HG02763 (cell line): ENCODE measurements around the gene TMEM214.
A peak's percentile ranks its signal among the peaks of the same experiment; 100 is the strongest.

ENCODE experiments used
- ATAC-seq: cut with Tn5 transposase; IDR thresholded peaks from one replicate; pipeline ENCODE4 v1.9.1; 2021; ENCODE audit warnings: mild to moderate bottlenecking, moderate library complexity; ENCODE audit not compliant: unreplicated experiment

TMEM214 gene, protein sequence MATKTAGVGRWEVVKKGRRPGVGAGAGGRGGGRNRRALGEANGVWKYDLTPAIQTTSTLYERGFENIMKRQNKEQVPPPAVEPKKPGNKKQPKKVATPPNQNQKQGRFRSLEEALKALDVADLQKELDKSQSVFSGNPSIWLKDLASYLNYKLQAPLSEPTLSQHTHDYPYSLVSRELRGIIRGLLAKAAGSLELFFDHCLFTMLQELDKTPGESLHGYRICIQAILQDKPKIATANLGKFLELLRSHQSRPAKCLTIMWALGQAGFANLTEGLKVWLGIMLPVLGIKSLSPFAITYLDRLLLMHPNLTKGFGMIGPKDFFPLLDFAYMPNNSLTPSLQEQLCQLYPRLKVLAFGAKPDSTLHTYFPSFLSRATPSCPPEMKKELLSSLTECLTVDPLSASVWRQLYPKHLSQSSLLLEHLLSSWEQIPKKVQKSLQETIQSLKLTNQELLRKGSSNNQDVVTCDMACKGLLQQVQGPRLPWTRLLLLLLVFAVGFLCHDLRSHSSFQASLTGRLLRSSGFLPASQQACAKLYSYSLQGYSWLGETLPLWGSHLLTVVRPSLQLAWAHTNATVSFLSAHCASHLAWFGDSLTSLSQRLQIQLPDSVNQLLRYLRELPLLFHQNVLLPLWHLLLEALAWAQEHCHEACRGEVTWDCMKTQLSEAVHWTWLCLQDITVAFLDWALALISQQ

GRCh38 chr2:27032495-27033252 lies at the start of gene TMEM214:
Gene TMEM214 (plus strand): TSS chr2:27032965. CDS start chr2:27033016, 51 bp downstream.
- peak; percentile 90 for ATAC-seq

DNA sequence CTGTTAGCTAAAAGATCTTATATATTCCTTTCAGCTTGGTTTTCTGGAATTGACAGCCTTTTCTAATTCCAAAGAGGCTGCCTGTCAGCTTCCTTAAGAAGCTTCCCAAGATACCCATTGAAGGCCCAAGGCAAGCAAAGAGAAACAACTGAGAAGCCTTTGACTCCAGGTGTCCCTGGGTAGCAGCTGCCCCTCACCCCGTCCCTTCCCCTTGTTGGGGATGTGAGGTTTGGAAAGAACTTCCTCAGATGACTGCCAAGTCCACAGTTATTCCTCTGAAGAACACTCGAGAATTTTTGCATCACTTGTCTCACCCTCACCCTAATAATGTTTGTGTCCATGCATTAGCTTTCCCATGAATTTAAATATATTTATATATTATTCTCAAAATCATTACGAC lies 49.0 kb upstream of the TMEM214 start:
- no peak for ATAC-seq

DNA sequence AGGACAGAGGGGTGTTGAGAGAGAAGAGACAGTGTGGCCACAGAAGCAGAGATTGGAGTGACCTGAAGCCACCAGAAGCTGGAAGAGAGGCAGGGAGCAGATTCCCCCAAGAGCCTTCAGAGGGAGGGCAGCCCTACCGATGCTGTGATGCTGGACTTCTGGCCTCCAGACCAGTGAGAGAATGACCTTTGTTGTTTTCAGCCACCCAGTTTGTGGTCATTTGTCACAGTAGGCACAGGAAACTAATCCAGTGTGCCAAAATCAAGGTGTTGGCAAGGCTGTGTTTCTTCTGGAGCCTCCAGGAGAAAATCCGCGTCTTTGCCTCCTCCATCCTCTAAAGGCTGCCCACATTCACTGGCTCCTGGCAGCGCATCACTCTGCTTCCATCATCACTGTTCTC lies 47.0 kb upstream of the TMEM214 start:
- ATAC-seq, result no peak

- no peak for ATAC-seq
Observed at GRCh38 chr2:26986576-26986975, 46.2 kb upstream of the TMEM214 start.

- ATAC-seq, result no peak
Observed at GRCh38 chr2:26988058-26988860, 44.5 kb upstream of the TMEM214 start.

- no peak for ATAC-seq
Observed at GRCh38 chr2:26989156-26989555, 43.6 kb upstream of the TMEM214 start.

GRCh38 chr2:26991717-26992116 lies 41.0 kb upstream of the TMEM214 start:
- no peak for ATAC-seq

- ATAC-seq, result no peak
Observed at GRCh38 chr2:26993768-26994167, 39.0 kb upstream of the TMEM214 start.

- ATAC-seq, result no peak
Observed at GRCh38 chr2:26994983-26995382, 37.8 kb upstream of the TMEM214 start.

DNA sequence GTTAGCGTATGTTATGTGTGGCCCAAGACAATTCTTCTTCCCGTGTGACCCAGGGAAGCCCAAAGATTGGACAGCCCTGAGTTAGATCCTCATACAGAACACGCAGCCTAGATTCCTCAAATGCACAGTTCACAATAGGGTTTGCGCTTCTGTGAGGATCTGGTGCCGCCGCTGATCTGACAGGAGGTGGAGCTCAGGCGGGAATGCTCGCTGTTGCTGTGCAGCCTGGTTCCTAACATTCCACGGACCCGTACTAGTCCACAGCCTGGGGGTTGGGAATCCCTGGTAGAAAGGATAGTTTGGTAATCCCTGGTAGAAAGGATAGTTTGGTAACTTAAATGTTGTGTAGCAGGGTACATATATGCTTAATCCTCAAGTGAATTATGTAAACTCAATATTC lies 35.4 kb upstream of the TMEM214 start:
- no peak for ATAC-seq

GRCh38 chr2:26998323-26998722 lies 34.4 kb upstream of the TMEM214 start:
- no peak for ATAC-seq

DNA sequence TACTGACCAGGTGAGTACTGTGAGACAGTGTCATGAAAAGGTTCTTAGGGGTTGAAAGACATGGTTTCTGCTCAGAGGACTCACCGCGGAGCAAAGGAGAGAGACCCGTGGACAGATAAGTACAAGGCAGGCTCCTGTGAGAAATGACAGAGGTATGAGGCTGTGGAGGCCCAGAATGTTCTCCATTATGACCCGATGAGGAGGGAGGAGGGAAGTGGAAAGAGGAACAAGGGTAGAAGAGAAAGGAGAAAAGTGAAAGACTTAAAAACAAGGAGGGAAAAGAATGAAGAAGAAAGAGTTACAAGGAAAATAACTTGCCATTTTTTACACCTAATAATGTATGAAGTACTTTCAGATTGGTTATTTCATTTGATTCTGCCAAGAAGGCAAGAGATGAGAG lies 32.5 kb upstream of the TMEM214 start:
- ATAC-seq, result no peak

DNA sequence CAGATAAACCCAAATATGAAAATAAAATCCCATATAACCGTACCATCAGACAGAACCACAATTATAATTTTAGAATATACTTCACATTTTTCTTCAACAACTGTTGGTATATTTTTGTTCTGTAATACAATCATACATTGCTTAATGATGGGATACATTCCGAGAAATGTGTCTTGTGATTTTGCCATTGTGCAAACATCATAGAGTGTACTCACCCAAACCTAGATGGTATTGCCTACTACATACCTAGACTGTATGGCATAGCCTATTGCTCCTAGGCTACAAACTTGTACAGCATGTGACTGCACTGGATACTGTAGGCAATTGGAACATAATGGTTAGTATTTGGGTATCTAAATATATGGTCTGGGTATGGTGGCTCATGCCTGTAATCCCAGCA lies 31.8 kb upstream of the TMEM214 start:
- no peak for ATAC-seq

- ATAC-seq, result no peak
Observed at GRCh38 chr2:27001950-27002349, 30.8 kb upstream of the TMEM214 start.

GRCh38 chr2:27003007-27003406 lies 29.8 kb upstream of the TMEM214 start:
- no peak for ATAC-seq

GRCh38 chr2:27003857-27004256 lies 28.9 kb upstream of the TMEM214 start:
- ATAC-seq, result no peak

DNA sequence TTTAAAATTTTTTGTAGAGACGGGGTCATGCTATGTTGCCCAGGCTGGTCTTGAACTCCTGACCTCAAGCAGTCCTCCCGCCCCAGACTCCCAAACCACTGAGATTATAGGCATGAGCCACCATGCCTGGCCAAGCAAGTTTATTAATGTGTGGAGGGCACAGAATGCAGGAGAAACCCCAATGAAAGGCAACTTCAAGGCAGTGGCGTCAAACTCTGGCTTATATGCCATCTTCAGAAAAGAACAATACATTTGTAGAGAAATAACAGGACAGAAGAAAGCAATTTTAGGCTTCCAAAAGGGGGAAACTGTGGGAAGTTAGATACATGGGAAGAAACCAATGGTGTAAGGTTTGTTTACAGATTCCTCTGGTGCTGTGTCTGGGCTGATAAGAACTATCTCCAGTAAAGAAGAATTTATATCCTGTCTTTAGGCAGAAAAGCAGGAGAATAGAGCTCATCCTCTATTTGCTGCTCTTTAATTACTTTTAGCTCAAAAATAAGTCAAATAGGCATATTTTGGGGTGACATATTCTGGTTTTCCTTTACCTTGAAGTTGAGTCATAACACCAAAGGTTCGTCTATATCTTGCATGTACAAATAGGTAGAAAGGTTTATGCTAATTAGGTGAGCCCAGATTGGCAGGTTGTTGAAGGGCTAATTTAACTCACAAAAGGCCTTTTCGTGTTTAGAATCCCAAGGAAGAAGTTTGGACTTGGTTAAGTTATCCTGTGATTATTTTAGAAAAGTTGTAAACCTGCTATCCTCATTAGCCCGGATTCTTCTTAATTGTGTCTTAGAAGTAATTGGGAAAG lies 26.0 kb upstream of the TMEM214 start:
- ATAC-seq, result no peak

DNA sequence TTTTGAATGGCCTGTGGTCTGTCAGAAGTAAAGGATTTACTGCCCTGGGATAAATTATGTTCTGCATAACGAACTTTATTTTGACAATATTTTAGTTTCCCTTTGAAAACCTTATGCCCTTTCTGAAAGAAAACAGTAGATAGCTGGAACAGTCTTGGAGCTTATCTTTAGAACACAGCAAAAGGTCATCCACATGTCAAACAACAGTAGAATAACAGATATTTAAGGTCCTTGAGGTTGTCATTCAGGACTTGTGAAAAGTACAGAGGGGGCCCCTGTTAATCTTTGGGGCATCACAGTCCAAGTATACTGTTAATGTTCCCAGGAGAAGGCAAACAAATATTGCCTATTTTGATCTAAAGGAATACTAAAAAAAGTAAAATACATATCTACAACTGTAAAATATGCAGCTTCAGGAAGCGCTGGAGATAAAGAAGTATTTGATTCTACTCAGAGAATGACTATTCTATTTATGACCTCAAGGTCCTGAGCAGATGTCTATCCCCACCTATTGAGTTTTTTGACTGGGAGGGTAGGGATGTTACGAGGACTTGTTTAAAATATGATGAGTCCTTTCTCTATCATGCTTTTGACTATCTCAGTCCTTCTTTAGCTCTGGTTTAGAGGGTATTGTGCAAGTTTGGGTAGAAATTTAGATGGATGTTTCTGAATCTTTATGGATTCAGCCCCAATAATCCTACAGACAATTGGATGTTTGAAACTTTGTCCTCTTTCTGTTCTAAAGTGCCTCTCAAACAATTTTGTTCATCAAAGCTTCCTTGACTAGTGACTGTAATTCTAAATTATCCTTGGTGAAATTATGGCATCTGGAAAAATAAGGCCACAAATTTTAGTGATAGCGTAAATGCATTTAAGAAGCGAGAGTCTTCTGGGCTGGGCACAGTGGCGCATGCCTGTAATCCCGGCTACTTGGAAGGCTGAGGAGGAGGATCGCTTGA lies 25.1 kb upstream of the TMEM214 start:
- no peak for ATAC-seq

GRCh38 chr2:27008678-27009077 lies 24.1 kb upstream of the TMEM214 start:
- no peak for ATAC-seq
